H1 (cell line): ENCODE data around the gene GET3.

Source experiments
- EGR1 ChIP-seq: IDR thresholded peaks from 2 replicates; pipeline ENCODE4 v1.6.1; 2011; ENCODE audit warnings: low read depth, low read length, borderline replicate concordance
- RFX5 ChIP-seq: IDR thresholded peaks from 2 replicates; pipeline ENCODE4 v1.6.1; 2011; ENCODE audit warnings: low read depth, low read length, improper control_type of control experiment, borderline replicate concordance
- TCF12 ChIP-seq: IDR thresholded peaks from 2 replicates; pipeline ENCODE4 v1.6.1; 2011; ENCODE audit warnings: low read depth, mild to moderate bottlenecking, low read length
- TF ChIP-seq, protein P1 (sequence below), 3 experiments: IDR thresholded peaks; 1 replicate in 2 of 3; 2 replicates in 1 of 3; pipeline versions ENCODE4 v1.5.1 to v1.6.1; 2011; ENCODE audit warnings: low read length in 3 of 3, mild to moderate bottlenecking in 3 of 3, inconsistent platforms in 2 of 3, low read depth in 1 of 3, moderate library complexity in 1 of 3; ENCODE audit not compliant: insufficient read depth in 1 of 3; ENCODE audit errors: control extremely low read depth in 1 of 3
- TF ChIP-seq, protein P2 (sequence below): IDR thresholded peaks from 2 replicates; pipeline ENCODE4 v1.6.1; 2012; ENCODE audit warnings: inconsistent platforms

DNA sequence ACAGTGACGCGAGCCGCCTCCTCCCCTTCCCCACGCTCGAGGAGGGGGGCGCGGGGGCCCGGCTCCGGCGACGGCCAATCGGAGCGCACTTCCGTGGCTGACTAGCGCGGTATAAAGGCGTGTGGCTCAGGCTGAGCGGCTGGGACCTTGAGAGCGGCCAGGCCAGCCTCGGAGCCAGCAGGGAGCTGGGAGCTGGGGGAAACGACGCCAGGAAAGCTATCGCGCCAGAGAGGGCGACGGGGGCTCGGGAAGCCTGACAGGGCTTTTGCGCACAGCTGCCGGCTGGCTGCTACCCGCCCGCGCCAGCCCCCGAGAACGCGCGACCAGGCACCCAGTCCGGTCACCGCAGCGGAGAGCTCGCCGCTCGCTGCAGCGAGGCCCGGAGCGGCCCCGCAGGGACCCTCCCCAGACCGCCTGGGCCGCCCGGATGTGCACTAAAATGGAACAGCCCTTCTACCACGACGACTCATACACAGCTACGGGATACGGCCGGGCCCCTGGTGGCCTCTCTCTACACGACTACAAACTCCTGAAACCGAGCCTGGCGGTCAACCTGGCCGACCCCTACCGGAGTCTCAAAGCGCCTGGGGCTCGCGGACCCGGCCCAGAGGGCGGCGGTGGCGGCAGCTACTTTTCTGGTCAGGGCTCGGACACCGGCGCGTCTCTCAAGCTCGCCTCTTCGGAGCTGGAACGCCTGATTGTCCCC is 54.2 kb downstream of the GET3 start, which contains the start of gene JUNB:
- TF ChIP-seq, protein P1, sequence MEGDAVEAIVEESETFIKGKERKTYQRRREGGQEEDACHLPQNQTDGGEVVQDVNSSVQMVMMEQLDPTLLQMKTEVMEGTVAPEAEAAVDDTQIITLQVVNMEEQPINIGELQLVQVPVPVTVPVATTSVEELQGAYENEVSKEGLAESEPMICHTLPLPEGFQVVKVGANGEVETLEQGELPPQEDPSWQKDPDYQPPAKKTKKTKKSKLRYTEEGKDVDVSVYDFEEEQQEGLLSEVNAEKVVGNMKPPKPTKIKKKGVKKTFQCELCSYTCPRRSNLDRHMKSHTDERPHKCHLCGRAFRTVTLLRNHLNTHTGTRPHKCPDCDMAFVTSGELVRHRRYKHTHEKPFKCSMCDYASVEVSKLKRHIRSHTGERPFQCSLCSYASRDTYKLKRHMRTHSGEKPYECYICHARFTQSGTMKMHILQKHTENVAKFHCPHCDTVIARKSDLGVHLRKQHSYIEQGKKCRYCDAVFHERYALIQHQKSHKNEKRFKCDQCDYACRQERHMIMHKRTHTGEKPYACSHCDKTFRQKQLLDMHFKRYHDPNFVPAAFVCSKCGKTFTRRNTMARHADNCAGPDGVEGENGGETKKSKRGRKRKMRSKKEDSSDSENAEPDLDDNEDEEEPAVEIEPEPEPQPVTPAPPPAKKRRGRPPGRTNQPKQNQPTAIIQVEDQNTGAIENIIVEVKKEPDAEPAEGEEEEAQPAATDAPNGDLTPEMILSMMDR (IDR thresholded peaks at IDR 0.05; ENCODE audit: control extremely low read depth in 1 of 3, insufficient read depth in 1 of 3, low read depth in 1 of 3, low read length in 3 of 3), result no peak
- TF ChIP-seq TCF12 (no peak), EGR1 (no peak), RFX5 (no peak)
- TF ChIP-seq, protein P2, sequence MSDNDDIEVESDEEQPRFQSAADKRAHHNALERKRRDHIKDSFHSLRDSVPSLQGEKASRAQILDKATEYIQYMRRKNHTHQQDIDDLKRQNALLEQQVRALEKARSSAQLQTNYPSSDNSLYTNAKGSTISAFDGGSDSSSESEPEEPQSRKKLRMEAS, result no peak
